ENCODE results near the gene HSBP1.

The HSBP1 gene

DNA sequence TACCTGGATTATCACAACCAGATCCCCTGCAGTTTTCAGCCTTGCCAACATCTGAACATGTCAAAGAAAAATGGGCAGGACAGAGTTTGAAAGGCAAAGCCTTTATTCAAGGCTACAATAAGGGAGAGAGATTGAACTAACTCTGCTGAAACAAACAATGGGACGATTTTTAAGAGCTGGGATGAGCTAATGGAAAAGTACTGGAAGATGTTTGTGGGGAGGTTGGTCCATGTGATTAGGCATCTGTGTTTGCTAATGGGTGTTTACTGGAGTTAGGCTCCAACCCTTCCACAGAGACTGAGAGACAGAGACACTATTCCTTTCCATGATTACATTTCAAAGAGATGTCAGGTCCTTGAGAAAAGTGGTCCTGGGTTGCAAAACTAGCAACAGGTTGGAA, 35.0 kb upstream of the HSBP1 start:
- in situ Hi-C loops (cut with MboI; ENCODE audit: low pct_unique_long_range_greater_than_20kb, low sequenced_read_pairs, unreplicated experiment), result no loop called here
- DNase-seq (ENCODE audit: low spot score), result no peak
- TF ChIP-seq, protein P1, sequence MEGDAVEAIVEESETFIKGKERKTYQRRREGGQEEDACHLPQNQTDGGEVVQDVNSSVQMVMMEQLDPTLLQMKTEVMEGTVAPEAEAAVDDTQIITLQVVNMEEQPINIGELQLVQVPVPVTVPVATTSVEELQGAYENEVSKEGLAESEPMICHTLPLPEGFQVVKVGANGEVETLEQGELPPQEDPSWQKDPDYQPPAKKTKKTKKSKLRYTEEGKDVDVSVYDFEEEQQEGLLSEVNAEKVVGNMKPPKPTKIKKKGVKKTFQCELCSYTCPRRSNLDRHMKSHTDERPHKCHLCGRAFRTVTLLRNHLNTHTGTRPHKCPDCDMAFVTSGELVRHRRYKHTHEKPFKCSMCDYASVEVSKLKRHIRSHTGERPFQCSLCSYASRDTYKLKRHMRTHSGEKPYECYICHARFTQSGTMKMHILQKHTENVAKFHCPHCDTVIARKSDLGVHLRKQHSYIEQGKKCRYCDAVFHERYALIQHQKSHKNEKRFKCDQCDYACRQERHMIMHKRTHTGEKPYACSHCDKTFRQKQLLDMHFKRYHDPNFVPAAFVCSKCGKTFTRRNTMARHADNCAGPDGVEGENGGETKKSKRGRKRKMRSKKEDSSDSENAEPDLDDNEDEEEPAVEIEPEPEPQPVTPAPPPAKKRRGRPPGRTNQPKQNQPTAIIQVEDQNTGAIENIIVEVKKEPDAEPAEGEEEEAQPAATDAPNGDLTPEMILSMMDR (IDR thresholded peaks at IDR 0.05; ENCODE audit: extremely low read depth, insufficient read depth, missing control alignments), result no peak

DNA sequence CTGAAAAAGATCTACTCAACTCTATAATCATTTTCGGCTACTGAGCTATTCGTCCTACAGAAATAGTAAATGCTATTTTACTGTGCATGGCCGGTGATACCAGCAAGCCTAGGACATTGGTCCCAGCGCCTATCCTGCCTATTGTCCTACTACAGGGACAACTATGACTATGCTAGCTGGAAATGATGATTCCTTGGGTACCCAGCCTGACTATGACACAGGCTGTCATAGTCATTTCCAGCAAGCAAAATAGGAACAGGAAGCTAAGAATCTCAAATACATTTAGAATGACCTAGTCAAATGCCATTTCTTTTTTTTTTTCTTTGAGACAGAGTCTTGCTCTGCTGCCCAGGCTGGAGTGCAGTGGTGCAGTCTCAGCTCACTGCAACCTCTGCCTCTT, 33.7 kb upstream of the HSBP1 start:
- TF ChIP-seq, protein P1 (IDR thresholded peaks at IDR 0.05; ENCODE audit: extremely low read depth, insufficient read depth, missing control alignments), result no peak
- no peak for DNase-seq (ENCODE audit: low spot score)
- in situ Hi-C loops (cut with MboI; ENCODE audit: low pct_unique_long_range_greater_than_20kb, low sequenced_read_pairs, unreplicated experiment), result no loop called here

- TF ChIP-seq, protein P1 (IDR thresholded peaks at IDR 0.05; ENCODE audit: extremely low read depth, insufficient read depth, missing control alignments), result no peak
- in situ Hi-C loops (cut with MboI; ENCODE audit: low pct_unique_long_range_greater_than_20kb, low sequenced_read_pairs, unreplicated experiment), result no loop called here
- no peak for DNase-seq (ENCODE audit: low spot score)
Observed at GRCh38 chr16:83776944-83777343, 30.8 kb upstream of the HSBP1 start.

DNA sequence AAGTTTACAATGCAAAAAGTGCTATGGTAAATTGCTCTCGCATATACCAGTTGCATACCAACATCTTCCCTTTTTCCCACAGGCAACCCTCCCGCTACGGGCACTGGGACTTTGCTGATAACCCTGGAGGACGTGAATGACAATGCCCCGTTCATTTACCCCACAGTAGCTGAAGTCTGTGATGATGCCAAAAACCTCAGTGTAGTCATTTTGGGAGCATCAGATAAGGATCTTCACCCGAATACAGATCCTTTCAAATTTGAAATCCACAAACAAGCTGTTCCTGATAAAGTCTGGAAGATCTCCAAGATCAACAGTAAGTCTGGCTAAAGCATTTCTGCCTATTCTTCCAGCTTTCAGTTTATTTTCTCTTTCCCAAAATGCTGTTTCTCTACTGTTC, 27.9 kb upstream of the HSBP1 start:
- TF ChIP-seq, protein P1 (IDR thresholded peaks at IDR 0.05; ENCODE audit: extremely low read depth, insufficient read depth, missing control alignments), result no peak
- no peak for DNase-seq (ENCODE audit: low spot score)
- in situ Hi-C loops (cut with MboI; ENCODE audit: low pct_unique_long_range_greater_than_20kb, low sequenced_read_pairs, unreplicated experiment), result no loop called here

GRCh38 chr16:83785455-83785854, 22.3 kb upstream of the HSBP1 start:
- TF ChIP-seq, protein P1 (IDR thresholded peaks at IDR 0.05; ENCODE audit: extremely low read depth, insufficient read depth, missing control alignments), result no peak
- in situ Hi-C loops (cut with MboI; ENCODE audit: low pct_unique_long_range_greater_than_20kb, low sequenced_read_pairs, unreplicated experiment), result no loop called here
- no peak for DNase-seq (ENCODE audit: low spot score)

DNA sequence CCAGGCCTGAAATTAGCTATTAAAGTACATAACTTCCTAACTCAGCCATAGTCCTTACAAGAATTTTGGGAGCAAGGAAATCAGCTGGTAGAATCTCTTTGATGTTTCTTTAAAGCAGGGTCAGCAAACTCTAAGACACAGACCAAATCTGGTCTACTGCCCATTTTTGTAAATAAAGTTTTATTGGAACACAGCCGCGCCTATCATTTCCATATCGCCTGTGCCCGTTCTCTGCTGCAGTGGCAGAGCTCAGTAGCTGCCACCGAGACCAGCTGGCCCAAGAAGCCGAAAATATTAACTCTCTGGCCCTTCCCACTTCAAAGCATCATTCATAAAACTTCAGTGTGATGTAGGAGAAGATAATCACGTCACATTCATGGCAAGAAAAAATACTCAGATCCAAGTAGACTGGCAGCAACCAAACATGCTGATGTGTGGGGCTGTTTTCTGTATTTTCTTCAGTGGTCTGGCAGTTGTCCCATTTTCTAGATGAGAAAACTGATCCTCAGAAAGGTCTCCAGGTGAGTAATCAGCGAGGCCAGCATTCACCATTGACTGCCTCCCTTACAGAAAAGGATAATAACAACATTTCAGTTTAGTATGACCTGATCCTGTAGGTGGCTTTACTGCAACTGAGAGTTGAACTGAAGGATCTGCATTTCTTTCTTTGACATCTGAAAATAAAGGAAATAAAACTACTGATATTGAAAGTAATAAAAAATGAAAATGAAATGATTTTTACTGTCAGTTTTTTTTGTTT, 18.0 kb upstream of the HSBP1 start:
- in situ Hi-C loops (cut with MboI; ENCODE audit: low pct_unique_long_range_greater_than_20kb, low sequenced_read_pairs, unreplicated experiment), result no loop called here
- TF ChIP-seq, protein P1 (IDR thresholded peaks at IDR 0.05; ENCODE audit: extremely low read depth, insufficient read depth, missing control alignments), result no peak

More for the DNA sequence above, 18.0 kb upstream of the HSBP1 start:
- no peak for DNase-seq (ENCODE audit: low spot score)

All from GM13977 (cell line).